Epithelial cell of proximal tubule (primary cell): ENCODE data around the gene SHF. TPM values are rescaled to one million over a fixed set of nuclear protein-coding genes. Genes with fewer than 3 reads are reported as not detected.
A peak's percentile ranks its signal among the peaks of the same experiment; 100 is the strongest.

Source experiments
- DNase-seq: peaks from one replicate; pipeline ENCODE4 v3.0.0-alpha.2; 2011; ENCODE audit warnings: low read depth
- H3K4me3 ChIP-seq: 2 replicates; pipeline ENCODE4 v1.5.1; 2011; ENCODE audit warnings: low read depth, mild to moderate bottlenecking, low read length
- total RNA-seq: library from RNA; depleted of rRNA; stranded (reverse); fragments of >200 nt; gene quantifications from 2 replicates; pipeline ENCODE4 v1.2.3, GENCODE V29; 2015
- TF ChIP-seq, protein P1 (sequence below): conservative IDR thresholded peaks from 2 replicates; pipeline ENCODE4 v1.5.1; 2012; ENCODE audit warnings: low read depth, mild to moderate bottlenecking, low read length

The SHF gene
- total RNA-seq, 1 donor from 2014 or later = 1.1 TPM

DNA sequence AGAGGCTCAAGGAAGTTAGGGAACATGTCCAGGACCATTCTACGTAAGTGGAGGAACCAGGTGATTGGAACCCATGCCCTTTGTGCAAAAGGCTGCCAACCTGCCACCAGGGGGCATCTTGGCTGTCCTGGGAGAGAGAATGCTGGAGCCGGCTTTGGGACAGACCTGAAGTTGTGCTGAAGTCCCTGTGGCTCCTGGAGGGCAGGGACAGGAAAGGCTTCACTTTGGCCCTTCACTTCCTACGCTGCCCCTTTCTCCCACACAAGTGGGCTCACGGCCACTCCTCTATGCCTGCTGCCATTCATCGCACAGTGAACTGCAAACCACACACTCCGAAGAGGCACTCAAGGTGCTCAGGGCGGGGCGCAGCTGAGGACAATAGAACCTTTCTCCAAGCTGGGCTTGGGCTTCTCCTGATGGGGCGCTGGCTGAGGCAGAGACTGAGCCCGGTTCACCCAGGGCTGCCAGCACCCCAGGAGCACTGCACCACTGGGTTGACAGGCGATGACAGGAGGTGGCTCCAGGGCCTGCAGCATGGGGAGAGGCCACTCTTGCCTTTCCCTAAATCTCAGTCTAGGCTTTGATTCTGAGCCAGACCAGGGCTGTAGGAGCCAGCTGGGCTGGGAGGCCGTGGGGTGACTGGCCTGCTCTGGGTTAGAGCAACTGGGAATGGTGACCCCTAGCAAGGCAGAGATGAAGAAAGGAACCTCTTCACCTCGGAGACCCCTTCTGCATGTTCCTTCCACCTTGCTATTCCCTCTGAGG is 8.4 kb downstream of the SHF start:
- TF ChIP-seq, protein P1, sequence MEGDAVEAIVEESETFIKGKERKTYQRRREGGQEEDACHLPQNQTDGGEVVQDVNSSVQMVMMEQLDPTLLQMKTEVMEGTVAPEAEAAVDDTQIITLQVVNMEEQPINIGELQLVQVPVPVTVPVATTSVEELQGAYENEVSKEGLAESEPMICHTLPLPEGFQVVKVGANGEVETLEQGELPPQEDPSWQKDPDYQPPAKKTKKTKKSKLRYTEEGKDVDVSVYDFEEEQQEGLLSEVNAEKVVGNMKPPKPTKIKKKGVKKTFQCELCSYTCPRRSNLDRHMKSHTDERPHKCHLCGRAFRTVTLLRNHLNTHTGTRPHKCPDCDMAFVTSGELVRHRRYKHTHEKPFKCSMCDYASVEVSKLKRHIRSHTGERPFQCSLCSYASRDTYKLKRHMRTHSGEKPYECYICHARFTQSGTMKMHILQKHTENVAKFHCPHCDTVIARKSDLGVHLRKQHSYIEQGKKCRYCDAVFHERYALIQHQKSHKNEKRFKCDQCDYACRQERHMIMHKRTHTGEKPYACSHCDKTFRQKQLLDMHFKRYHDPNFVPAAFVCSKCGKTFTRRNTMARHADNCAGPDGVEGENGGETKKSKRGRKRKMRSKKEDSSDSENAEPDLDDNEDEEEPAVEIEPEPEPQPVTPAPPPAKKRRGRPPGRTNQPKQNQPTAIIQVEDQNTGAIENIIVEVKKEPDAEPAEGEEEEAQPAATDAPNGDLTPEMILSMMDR = peak; percentile 56
- DNase-seq = no peak
- no peak overlapping the region for H3K4me3 ChIP-seq

DNA sequence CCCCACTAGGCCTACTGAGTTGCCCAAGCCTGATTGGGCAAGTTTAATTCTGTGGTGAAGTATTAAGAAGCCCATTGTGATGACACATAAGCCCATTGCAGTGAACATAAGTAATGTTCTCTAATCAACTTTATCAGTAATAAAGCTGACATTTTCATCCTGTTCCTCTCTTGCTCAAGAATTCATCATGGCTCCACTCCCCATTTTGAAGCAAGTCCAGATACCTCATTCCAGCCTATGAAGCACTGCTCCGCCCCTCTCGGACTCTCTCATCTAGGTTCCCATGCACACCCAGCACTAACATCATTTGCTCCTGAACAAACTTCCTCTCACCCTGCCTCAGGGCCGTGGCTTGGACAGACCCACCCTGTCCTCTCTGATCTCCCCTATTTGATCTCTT is 10.5 kb downstream of the SHF start:
- TF ChIP-seq, protein P1 = no peak
- no peak overlapping the region for H3K4me3 ChIP-seq
- DNase-seq = no peak

DNA sequence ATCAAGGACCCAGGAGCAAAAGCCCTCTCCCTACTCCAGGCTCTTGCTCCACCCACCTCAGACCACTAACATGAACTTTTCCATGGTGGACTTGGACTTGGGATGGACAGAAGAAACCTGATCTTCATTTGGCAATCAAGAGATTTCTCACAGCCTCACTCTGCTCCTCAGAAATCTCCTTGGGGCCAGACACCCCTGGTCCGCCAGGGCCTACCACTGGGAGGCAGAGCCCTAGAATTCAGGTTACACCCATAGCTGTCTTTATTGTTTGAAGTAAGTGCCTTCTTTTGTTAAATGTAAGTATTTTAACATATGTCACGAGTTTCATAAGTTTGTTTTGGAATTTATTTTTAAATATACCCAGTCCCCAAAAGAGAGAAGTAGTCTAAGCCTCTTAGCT is 13.2 kb downstream of the SHF start:
- no peak overlapping the region for H3K4me3 ChIP-seq
- DNase-seq = no peak
- TF ChIP-seq, protein P1 = no peak

DNA sequence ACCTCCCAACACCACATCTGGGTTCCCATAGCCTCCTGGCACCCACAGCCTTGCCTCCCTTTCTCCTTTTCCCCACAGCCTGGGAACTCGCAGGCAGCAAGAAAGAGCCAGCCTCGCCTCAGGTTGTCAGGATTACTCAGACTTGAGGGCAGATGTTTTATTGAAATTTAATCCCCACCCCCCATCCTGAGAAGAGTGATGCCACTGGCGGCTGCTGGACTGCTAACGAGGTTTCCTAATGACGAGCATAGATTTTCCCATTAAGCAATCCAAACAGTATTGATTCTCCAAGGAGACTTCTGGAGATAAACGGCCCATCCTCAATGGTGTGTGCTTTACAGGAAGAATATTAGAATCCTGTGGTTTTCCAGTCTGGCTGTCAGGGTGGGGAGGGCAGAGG is 13.7 kb downstream of the SHF start:
- TF ChIP-seq, protein P1 = no peak
- DNase-seq = no peak
- no peak overlapping the region for H3K4me3 ChIP-seq

DNA sequence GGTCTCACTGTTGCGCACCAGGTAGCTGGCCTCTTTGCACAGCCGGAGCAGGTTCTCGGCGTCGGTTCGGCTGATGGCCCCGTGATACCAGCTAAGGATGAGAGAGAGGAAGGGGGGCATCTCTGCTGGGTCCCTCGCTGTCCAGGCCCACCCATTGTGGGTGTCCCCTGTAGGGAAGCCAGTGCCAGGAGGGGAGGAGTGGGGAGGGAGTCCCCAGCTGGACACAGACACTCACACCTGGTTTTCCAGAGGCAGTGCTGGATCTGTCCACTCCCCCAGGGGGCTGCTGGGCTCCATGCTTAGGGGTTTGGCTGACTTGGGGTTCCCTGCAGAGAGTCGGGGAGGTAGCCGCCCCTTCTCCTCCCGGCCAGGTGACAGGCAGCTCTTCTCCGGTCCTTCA is 15.9 kb downstream of the SHF start:
- TF ChIP-seq, protein P1 = no peak
- no peak overlapping the region for H3K4me3 ChIP-seq
- DNase-seq = no peak

DNA sequence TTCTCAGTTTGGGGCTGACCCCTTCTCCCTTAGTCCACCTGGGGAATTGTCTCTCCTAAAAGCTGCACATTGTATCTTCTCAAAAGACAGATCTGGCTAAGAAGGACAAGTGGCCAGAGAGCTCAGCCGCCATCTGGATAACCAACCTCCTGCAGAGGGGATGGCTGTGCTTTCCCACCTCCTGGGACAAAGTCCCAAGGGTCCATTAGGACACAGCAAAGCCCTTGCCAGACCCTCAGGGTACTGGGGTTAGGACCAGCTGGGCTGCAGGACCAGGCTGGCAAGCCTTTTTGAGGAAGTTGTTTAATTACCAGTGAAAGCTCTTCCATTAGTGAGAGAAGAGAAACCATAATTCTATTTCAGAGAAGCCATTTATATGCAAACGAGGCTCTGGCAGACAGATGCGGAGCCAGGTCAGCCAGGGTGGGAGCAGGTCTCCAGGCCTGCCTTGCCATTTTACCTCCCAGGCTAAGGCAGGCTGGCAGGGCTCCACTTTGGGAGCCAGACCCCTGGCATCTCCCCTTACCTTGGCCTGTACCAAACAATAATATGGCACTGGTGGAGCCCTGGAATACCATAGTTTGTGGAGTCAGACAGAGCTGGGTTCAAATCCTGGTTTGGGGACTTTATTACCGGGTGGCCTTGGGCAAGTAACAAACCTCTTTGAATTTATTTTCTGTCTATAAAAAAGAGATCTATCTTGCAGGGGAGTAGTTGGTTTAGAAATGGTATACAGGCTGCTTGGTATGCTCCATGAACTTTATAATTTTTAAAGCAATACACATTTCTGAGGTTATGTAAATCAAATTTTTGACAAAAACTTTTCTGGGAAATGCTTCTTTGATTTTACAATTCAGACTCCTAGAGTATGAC is 17.9 kb downstream of the SHF start:
- no peak overlapping the region for H3K4me3 ChIP-seq
- DNase-seq = no peak
- TF ChIP-seq, protein P1 = no peak
